Keratinocyte (primary cell): ENCODE measurements around the gene CLIC3.

Experiments
- CTCF ChIP-seq, 3 experiments: IDR thresholded peaks in 1 of 3; conservative IDR thresholded peaks in 1 of 3; optimal IDR thresholded peaks in 1 of 3; 2 replicates in 2 of 3; 3 replicates in 1 of 3; pipeline versions ENCODE3 to v1.5.1; 2011; ENCODE audit warnings: low read length in 3 of 3, mild to moderate bottlenecking in 3 of 3, moderate library complexity in 2 of 3, control low read depth in 1 of 3, inconsistent platforms in 1 of 3; ENCODE audit not compliant: insufficient read depth in 2 of 3; ENCODE audit errors: extremely low read depth in 1 of 3
- EZH2 ChIP-seq: IDR thresholded peaks from one replicate; pipeline ENCODE4 v1.6.1; 2012; ENCODE audit warnings: inconsistent platforms, mild to moderate bottlenecking, low read length, moderate library complexity

- TF ChIP-seq CTCF (optimal IDR thresholded peaks at IDR 0.05 in 1 of 3, IDR thresholded peaks at IDR 0.05 in 1 of 3, conservative IDR thresholded peaks at IDR 0.05 in 1 of 3; ENCODE audit: extremely low read depth in 1 of 3, insufficient read depth in 2 of 3, low read length in 3 of 3) (no peak), EZH2 (no peak)
Measured at GRCh38 chr9:136957901-136958300, 38.5 kb downstream of the CLIC3 start.
